HepG2 (cell line): ENCODE data around the gene DCC.

Experiments
- CBX2 ChIP-seq, 2 experiments: fragments of 200-600 bp in 1 of 2; sonication (generic); formaldehyde crosslinking in 1 of 2; IDR thresholded peaks; 2 replicates each; pipeline versions ENCODE4 v1.7.0 to v1.8.1; 2018 to 2022; ENCODE audit warnings: low read depth in 2 of 2, low read length in 1 of 2, mild to moderate bottlenecking in 1 of 2, missing genetic modification reagents in 1 of 2
- GATA4 ChIP-seq: sonication (generic); IDR thresholded peaks from 2 replicates; pipeline ENCODE4 v1.6.1; 2016; ENCODE audit warnings: antibody characterized with exemption, low read depth, borderline replicate concordance
- HDAC2 ChIP-seq: sonication (generic); formaldehyde crosslinking; IDR thresholded peaks from 2 replicates; pipeline ENCODE4 v1.4.0; 2020; ENCODE audit warnings: missing genetic modification reagents
- HNRNPUL1 ChIP-seq: fragments of 200-400 bp; formaldehyde crosslinking; IDR thresholded peaks from 2 replicates; pipeline ENCODE4 v1.6.1; 2017; ENCODE audit warnings: low read depth, mild to moderate bottlenecking, low read length, moderate library complexity
- MAZ ChIP-seq, 2 experiments: sonication (generic) in 1 of 2; formaldehyde crosslinking in 1 of 2; IDR thresholded peaks; 2 replicates each; pipeline versions ENCODE4 v1.5.0 to v1.6.1; 2012 to 2020; ENCODE audit warnings: low read depth in 2 of 2, mild to moderate bottlenecking in 2 of 2, borderline replicate concordance in 1 of 2, improper control_type of control experiment in 1 of 2, low read length in 1 of 2, missing genetic modification reagents in 1 of 2, moderate library complexity in 1 of 2
- NCOR1 ChIP-seq: fragments of 200-600 bp; sonication (generic); IDR thresholded peaks from 2 replicates; pipeline ENCODE4 v1.7.0; 2017; ENCODE audit warnings: antibody characterized with exemption, low read length, borderline replicate concordance
- NFIC ChIP-seq: IDR thresholded peaks from 2 replicates; pipeline ENCODE4 v1.6.1; 2012; ENCODE audit warnings: mild to moderate bottlenecking, low read length, inconsistent platforms
- PAX8 ChIP-seq: sonication (generic); formaldehyde crosslinking; IDR thresholded peaks from 2 replicates; pipeline ENCODE4 v1.8.0; 2022; ENCODE audit warnings: mild to moderate bottlenecking, missing genetic modification reagents, borderline replicate concordance
- SSRP1 ChIP-seq: IDR thresholded peaks from 2 replicates; pipeline ENCODE4 v1.6.1; 2016; ENCODE audit warnings: control low read depth
- TEAD2 ChIP-seq: sonication (generic); formaldehyde crosslinking; IDR thresholded peaks from 2 replicates; pipeline ENCODE4 v1.9.0; 2021; ENCODE audit warnings: missing genetic modification reagents
- TF ChIP-seq, protein P1 (sequence below): sonication (generic); formaldehyde crosslinking; IDR thresholded peaks from 2 replicates; pipeline ENCODE4 v1.5.0; 2020; ENCODE audit warnings: mild to moderate bottlenecking, missing genetic modification reagents, moderate library complexity
- TF ChIP-seq, protein P2 (sequence below): sonication (generic); formaldehyde crosslinking; IDR thresholded peaks from 2 replicates; pipeline ENCODE4 v1.8.1; 2023; ENCODE audit warnings: missing genetic modification reagents, inconsistent platforms, borderline replicate concordance
- TF ChIP-seq, protein P3 (sequence below): sonication (generic); formaldehyde crosslinking; IDR thresholded peaks from 2 replicates; pipeline ENCODE4 v1.4.0; 2020; ENCODE audit warnings: missing genetic modification reagents

DNA sequence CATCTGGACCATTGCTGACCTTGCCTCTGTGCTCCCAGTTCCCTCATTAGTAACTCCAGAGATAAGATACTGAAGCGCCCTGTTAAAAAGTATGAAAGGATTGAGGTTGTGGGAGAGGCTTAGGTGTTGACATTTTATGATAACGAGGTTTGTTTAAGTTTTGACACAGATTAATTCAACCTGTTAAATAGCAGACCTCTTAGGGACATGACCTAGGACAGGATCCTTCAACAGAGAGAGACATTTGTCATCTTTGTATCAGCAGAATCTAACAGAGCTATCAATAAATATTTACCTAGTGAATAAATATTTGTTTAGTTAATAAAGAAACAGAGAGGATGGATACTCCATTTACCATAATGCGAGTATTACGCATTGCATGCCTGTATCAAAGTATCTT lies 99.5 kb downstream of the DCC start:
- TF ChIP-seq HDAC2 (CRISPR knock-in tag) (no peak), NCOR1 (no peak), SSRP1 (no peak), PAX8 (no peak), NFIC (no peak), GATA4 (no peak), HNRNPUL1 (no peak), MAZ (IDR thresholded peaks at IDR 0.05; ENCODE audit: borderline replicate concordance, low read depth, low read length) (no peak), MAZ (CRISPR knock-in tag; IDR thresholded peaks at IDR 0.05; ENCODE audit: low read depth) (no peak), CBX2 (IDR thresholded peaks at IDR 0.05; ENCODE audit: low read depth, low read length) (no peak), CBX2 (CRISPR knock-in tag; IDR thresholded peaks at IDR 0.05; ENCODE audit: low read depth) (no peak), TEAD2 (no peak)
- TF ChIP-seq, protein P1, sequence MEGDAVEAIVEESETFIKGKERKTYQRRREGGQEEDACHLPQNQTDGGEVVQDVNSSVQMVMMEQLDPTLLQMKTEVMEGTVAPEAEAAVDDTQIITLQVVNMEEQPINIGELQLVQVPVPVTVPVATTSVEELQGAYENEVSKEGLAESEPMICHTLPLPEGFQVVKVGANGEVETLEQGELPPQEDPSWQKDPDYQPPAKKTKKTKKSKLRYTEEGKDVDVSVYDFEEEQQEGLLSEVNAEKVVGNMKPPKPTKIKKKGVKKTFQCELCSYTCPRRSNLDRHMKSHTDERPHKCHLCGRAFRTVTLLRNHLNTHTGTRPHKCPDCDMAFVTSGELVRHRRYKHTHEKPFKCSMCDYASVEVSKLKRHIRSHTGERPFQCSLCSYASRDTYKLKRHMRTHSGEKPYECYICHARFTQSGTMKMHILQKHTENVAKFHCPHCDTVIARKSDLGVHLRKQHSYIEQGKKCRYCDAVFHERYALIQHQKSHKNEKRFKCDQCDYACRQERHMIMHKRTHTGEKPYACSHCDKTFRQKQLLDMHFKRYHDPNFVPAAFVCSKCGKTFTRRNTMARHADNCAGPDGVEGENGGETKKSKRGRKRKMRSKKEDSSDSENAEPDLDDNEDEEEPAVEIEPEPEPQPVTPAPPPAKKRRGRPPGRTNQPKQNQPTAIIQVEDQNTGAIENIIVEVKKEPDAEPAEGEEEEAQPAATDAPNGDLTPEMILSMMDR (CRISPR knock-in tag), result no peak
- TF ChIP-seq, protein P2, sequence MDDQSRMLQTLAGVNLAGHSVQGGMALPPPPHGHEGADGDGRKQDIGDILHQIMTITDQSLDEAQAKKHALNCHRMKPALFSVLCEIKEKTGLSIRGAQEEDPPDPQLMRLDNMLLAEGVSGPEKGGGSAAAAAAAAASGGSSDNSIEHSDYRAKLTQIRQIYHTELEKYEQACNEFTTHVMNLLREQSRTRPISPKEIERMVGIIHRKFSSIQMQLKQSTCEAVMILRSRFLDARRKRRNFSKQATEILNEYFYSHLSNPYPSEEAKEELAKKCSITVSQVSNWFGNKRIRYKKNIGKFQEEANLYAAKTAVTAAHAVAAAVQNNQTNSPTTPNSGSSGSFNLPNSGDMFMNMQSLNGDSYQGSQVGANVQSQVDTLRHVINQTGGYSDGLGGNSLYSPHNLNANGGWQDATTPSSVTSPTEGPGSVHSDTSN (CRISPR knock-in tag), result no peak
- TF ChIP-seq, protein P3, sequence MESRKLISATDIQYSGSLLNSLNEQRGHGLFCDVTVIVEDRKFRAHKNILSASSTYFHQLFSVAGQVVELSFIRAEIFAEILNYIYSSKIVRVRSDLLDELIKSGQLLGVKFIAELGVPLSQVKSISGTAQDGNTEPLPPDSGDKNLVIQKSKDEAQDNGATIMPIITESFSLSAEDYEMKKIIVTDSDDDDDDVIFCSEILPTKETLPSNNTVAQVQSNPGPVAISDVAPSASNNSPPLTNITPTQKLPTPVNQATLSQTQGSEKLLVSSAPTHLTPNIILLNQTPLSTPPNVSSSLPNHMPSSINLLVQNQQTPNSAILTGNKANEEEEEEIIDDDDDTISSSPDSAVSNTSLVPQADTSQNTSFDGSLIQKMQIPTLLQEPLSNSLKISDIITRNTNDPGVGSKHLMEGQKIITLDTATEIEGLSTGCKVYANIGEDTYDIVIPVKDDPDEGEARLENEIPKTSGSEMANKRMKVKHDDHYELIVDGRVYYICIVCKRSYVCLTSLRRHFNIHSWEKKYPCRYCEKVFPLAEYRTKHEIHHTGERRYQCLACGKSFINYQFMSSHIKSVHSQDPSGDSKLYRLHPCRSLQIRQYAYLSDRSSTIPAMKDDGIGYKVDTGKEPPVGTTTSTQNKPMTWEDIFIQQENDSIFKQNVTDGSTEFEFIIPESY (CRISPR knock-in tag), result no peak
